Prostate gland (tissue), 2 donors: ENCODE data around the gene TSTD1. TPM values are rescaled to one million over a fixed set of nuclear protein-coding genes. Genes with fewer than 3 reads are reported as not detected.
"Not testable (repeated sequence)": the region's sequence is repeated elsewhere in the genome, so short reads cannot be mapped to it uniquely, and the experiment has no call there.

ENCODE experiments used
- DNase-seq: peaks from one replicate; pipeline ENCODE4 v3.0.0-alpha.2; 2019; ENCODE audit warnings: low spot score
- H3K27ac ChIP-seq, 2 donors: fragments of 200-600 bp; sonication (generic); 2 replicates each; pipeline ENCODE4 v1.5.1; 2017 to 2019
- H3K27me3 ChIP-seq: fragments of 200-600 bp; sonication (generic); replicated peaks from 2 replicates; pipeline ENCODE4 v1.5.1; 2019; ENCODE audit not compliant: insufficient read depth
- H3K36me3 ChIP-seq, 2 donors: fragments of 200-600 bp; sonication (generic); 1 replicate in 1 of 2; 2 replicates in 1 of 2; pipeline versions ENCODE4 v1.5.1 to v1.8.1; 2017 to 2019
- H3K4me1 ChIP-seq: fragments of 200-600 bp; sonication (generic); replicated peaks from 2 replicates; pipeline ENCODE4 v1.5.1; 2019
- H3K4me3 ChIP-seq, 2 donors: fragments of 200-600 bp; sonication (generic); 2 replicates each; pipeline ENCODE4 v1.5.1; 2017 to 2019
- H3K9me3 ChIP-seq: fragments of 200-600 bp; sonication (generic); 2 replicates; pipeline ENCODE4 v1.5.1; 2017
- POLR2A ChIP-seq: fragments of 450-650 bp; IDR thresholded peaks from one replicate; pipeline ENCODE4 v1.6.1; 2016; ENCODE audit warnings: antibody characterized with exemption, mild to moderate bottlenecking
- POLR2AphosphoS5 ChIP-seq: sonication (generic); formaldehyde crosslinking; IDR thresholded peaks from one replicate; pipeline ENCODE4 v1.6.1; 2017; ENCODE audit warnings: antibody characterized with exemption
- WGBS: methylation state at CpG from one replicate; pipeline ENCODE4 v1.1.5; 2018; 5-methylcytosine and 5-hydroxymethylcytosine counted together
- intact Hi-C: fragments of 100-400 bp; cut with DNase I; formaldehyde crosslinking; loops from one replicate; pipeline ENCODE4 v1.14.2; 2022
- total RNA-seq, 2 donors: library from RNA; depleted of rRNA; stranded (reverse); fragments of >200 nt; gene quantifications; one replicate each; pipeline ENCODE4 v1.1.0, GENCODE V29; 2016
- TF ChIP-seq, protein P1 (sequence below), 4 experiments: fragments of 200-600 bp in 2 of 4; fragments of 450-650 bp in 2 of 4; sonication (generic) in 2 of 4; IDR thresholded peaks; 1 replicate in 3 of 4; 2 replicates in 1 of 4; pipeline ENCODE4 v1.5.1; 2016 to 2019; ENCODE audit warnings: antibody characterized with exemption in 4 of 4, mild to moderate bottlenecking in 2 of 4, moderate library complexity in 2 of 4

Gene TSTD1
- total RNA-seq, 2 donors from 2014 or later, result 137 to 648 TPM

GRCh38 chr1:161066694-161067093, 27.9 kb upstream of the TSTD1 start:
- H3K9me3 ChIP-seq, result no peaks in the 10 kb centered on the region
- H3K36me3 ChIP-seq, result no peaks in the 10 kb centered on the region
- TF ChIP-seq, protein P1, sequence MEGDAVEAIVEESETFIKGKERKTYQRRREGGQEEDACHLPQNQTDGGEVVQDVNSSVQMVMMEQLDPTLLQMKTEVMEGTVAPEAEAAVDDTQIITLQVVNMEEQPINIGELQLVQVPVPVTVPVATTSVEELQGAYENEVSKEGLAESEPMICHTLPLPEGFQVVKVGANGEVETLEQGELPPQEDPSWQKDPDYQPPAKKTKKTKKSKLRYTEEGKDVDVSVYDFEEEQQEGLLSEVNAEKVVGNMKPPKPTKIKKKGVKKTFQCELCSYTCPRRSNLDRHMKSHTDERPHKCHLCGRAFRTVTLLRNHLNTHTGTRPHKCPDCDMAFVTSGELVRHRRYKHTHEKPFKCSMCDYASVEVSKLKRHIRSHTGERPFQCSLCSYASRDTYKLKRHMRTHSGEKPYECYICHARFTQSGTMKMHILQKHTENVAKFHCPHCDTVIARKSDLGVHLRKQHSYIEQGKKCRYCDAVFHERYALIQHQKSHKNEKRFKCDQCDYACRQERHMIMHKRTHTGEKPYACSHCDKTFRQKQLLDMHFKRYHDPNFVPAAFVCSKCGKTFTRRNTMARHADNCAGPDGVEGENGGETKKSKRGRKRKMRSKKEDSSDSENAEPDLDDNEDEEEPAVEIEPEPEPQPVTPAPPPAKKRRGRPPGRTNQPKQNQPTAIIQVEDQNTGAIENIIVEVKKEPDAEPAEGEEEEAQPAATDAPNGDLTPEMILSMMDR (IDR thresholded peaks at IDR 0.05), result no peak
- TF ChIP-seq POLR2A, result no peak
- TF ChIP-seq POLR2AphosphoS5, result no peak
- no peak for DNase-seq
- H3K27ac ChIP-seq, result no peak overlapping the region
- no peaks in the 10 kb centered on the region for H3K27me3 ChIP-seq
- no peaks in the 10 kb centered on the region for H3K4me1 ChIP-seq
- H3K4me3 ChIP-seq, result no peak overlapping the region
- WGBS, result 70% methylated on average over 3 of the region's 3 CpGs
- intact Hi-C loops, result no loop called here

DNA sequence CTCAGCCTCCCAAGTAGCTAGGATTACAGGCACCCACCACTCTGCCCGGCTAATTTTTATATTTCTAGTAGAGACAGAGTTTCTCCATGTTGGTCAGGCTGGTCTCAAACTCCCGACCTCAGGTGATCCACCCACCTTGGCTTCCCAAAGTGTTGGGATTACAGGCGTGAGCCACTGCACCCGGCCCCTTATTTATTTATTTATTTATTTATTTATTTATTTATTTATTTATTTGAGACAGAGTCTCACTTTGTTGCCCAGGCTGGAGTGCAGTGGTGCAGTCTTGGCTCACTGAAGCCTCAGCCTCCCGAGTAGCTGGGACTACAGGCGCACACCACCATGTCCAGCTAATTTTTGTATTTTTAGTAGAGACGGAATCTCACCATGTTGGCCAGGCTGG, 26.9 kb upstream of the TSTD1 start:
- H3K4me1 ChIP-seq, DNase-seq, H3K27ac ChIP-seq, intact Hi-C loops, H3K4me3 ChIP-seq, H3K27me3 ChIP-seq, H3K9me3 ChIP-seq, H3K36me3 ChIP-seq: not testable (repeated sequence)
- 91% methylated on average over 7 of the region's 7 CpGs for WGBS

GRCh38 chr1:161063936-161064335, 25.2 kb upstream of the TSTD1 start:
- intact Hi-C loops, H3K27ac ChIP-seq, H3K4me3 ChIP-seq, H3K36me3 ChIP-seq, H3K4me1 ChIP-seq, H3K9me3 ChIP-seq, H3K27me3 ChIP-seq, DNase-seq: not testable (repeated sequence)
- 61% methylated on average over 6 of the region's 6 CpGs for WGBS

GRCh38 chr1:161061419-161061818, 22.7 kb upstream of the TSTD1 start:
- Histone ChIP-seq H3K27ac (no peak overlapping the region), H3K4me1 (no peaks in the 10 kb centered on the region), H3K27me3 (no peaks in the 10 kb centered on the region), H3K36me3 (no peaks in the 10 kb centered on the region), H3K4me3 (no peak overlapping the region), H3K9me3 (no peaks in the 10 kb centered on the region)
- no peak for DNase-seq
- WGBS, result 97% methylated on average over 4 of the region's 4 CpGs
- TF ChIP-seq POLR2AphosphoS5, result no peak
- no peak for TF ChIP-seq POLR2A
- TF ChIP-seq, protein P1 (IDR thresholded peaks at IDR 0.05), result no peak
- intact Hi-C loops, result no loop called here

GRCh38 chr1:161059293-161059692, 20.5 kb upstream of the TSTD1 start:
- no peak for DNase-seq
- Histone ChIP-seq H3K36me3 (no peaks in the 10 kb centered on the region), H3K9me3 (no peaks in the 10 kb centered on the region), H3K27me3 (no peaks in the 10 kb centered on the region), H3K4me1 (no peaks in the 10 kb centered on the region), H3K27ac (no peak overlapping the region), H3K4me3 (no peak overlapping the region)
- intact Hi-C loops, result no loop called here
- TF ChIP-seq POLR2AphosphoS5 (no peak), POLR2A (no peak)
- TF ChIP-seq, protein P1 (IDR thresholded peaks at IDR 0.05), result no peak
- 81% methylated on average over 6 of the region's 6 CpGs for WGBS

DNA sequence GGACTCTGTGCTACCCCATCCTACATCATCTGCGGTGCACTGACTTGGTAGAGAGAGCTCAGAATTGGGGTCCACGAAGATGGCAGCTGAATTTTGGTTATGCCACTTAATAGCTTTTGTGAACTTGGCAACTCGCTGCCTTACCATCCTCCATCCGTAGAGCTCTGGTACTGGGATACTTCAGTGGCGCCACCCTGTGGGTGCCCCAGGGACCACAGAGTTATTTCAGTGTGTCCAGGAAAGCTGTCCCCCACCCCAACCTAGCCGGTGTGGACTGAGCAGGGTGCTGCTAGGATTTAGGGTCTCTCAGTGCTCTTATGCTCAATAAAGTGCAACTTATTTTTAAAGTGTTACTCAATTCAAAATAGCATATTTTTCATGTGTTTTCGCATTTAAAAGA, 16.0 kb upstream of the TSTD1 start:
- intact Hi-C loops, result no loop called here
- no peak for DNase-seq
- Histone ChIP-seq H3K4me3 (no peak overlapping the region), H3K9me3 (no peaks in the 10 kb centered on the region), H3K4me1 (no peaks in the 10 kb centered on the region), H3K36me3 (no peaks in the 10 kb centered on the region), H3K27me3 (no peaks in the 10 kb centered on the region), H3K27ac (no peak overlapping the region)
- TF ChIP-seq POLR2AphosphoS5 (no peak), POLR2A (no peak)
- TF ChIP-seq, protein P1 (IDR thresholded peaks at IDR 0.05), result no peak
- WGBS, result 90% methylated on average over 7 of the region's 7 CpGs
